Endothelial cell (in vitro differentiated cells): ENCODE data around the gene ANKRD55. TPM values are rescaled to one million over a fixed set of nuclear protein-coding genes. Genes with fewer than 3 reads are reported as not detected.
"Not testable (repeated sequence)": the region's sequence is repeated elsewhere in the genome, so short reads cannot be mapped to it uniquely, and the experiment has no call there.

ENCODE experiments used
- DNase-seq: peaks from one replicate; pipeline ENCODE4 v3.0.0; 2021; ENCODE audit warnings: low spot score
- H3K27ac Mint-ChIP-seq: one replicate; pipeline ENCODE4 v1.8.0; 2021; ENCODE audit warnings: mixed read lengths, inconsistent platforms; ENCODE audit not compliant: unreplicated experiment
- H3K27me3 Mint-ChIP-seq: one replicate; pipeline ENCODE4 v1.8.0; 2021; ENCODE audit warnings: mild to moderate bottlenecking, moderate library complexity, mixed read lengths, inconsistent platforms; ENCODE audit not compliant: unreplicated experiment
- H3K36me3 Mint-ChIP-seq: one replicate; pipeline ENCODE4 v1.8.0; 2021; ENCODE audit warnings: mild to moderate bottlenecking, low read depth, mixed read lengths, inconsistent platforms; ENCODE audit not compliant: unreplicated experiment
- H3K4me1 Mint-ChIP-seq: one replicate; pipeline ENCODE4 v1.8.0; 2021; ENCODE audit warnings: mild to moderate bottlenecking, mixed read lengths, inconsistent platforms; ENCODE audit not compliant: unreplicated experiment
- H3K4me3 Mint-ChIP-seq: one replicate; pipeline ENCODE4 v1.8.0; 2021; ENCODE audit warnings: mild to moderate bottlenecking, mixed read lengths, inconsistent platforms; ENCODE audit not compliant: unreplicated experiment
- H3K9me3 Mint-ChIP-seq: one replicate; pipeline ENCODE4 v1.8.0; 2021; ENCODE audit warnings: mixed read lengths, inconsistent platforms; ENCODE audit not compliant: unreplicated experiment
- CTCF ChIP-seq: fragments of 200-600 bp; sonication (generic); IDR thresholded peaks from one replicate; pipeline ENCODE4 v1.5.0; 2021; ENCODE audit warnings: antibody characterized with exemption; ENCODE audit not compliant: unreplicated experiment
- total RNA-seq: library from RNA; stranded (reverse); fragmentation: NEBNext Ultra II Directional; extraction: Animal tissue kit (Norgen Biotek cat#: 25700); gene quantifications from one replicate; pipeline ENCODE4 v1.2.1, GENCODE V29; 2021; ENCODE audit not compliant: unreplicated experiment

ANKRD55 gene
- total RNA-seq, 1 donor from 2014 or later, result not detected

DNA sequence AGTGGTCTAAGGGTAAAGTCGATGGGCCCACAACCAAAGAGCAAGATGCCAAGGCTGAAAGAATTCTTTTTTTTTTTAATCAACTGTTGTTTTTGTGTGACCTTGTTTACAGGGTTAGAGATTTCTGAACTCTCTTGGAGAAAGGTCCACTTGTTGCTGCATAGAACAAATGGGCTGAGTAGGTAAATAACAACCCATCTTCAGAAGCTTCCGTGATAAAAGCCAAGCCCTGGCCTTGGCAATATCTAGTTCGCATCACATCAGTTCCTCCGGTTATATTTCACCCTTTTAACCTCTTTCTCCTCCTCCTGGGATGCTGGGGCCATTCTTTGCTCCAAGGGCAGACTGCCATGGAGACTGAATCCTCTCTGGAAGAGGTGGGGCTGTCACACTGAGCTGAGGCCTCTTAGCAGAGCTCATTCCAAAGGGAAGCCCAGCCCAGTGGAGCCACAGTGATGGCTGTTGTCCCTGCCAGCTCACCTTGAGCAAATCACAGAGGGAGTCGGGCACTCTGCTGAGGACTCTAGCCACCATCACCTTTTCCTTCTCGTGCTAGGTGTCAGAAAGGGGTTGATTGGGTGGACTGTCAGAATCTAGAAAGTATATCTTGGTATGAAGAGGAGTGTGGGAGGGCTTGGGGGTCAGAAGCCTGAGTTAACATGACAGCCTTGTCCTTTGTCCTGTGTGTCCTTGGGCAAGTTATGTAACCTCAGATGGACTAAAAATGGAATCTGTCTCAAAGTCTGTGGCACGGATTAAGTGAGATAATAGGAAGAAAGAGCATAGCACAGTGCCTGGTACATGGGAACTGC lies 17.9 kb downstream of the ANKRD55 start:
- Mint-ChIP-seq H3K9me3 (peaks cover 15% of the 10 kb centered on the region), H3K27ac (no peak overlapping the region), H3K4me3 (no peak overlapping the region), H3K4me1 (no peaks in the 10 kb centered on the region), H3K27me3 (peaks cover 1% of the 10 kb centered on the region), H3K36me3 (peaks cover 13% of the 10 kb centered on the region)
- DNase-seq, result no peak
- no peak for TF ChIP-seq CTCF

GRCh38 chr5:56213886-56214535 lies 19.1 kb downstream of the ANKRD55 start:
- H3K36me3 Mint-ChIP-seq, result peaks cover 11% of the 10 kb centered on the region
- H3K27ac Mint-ChIP-seq, DNase-seq, H3K27me3 Mint-ChIP-seq, H3K4me1 Mint-ChIP-seq, H3K4me3 Mint-ChIP-seq, H3K9me3 Mint-ChIP-seq: not testable (repeated sequence)

DNA sequence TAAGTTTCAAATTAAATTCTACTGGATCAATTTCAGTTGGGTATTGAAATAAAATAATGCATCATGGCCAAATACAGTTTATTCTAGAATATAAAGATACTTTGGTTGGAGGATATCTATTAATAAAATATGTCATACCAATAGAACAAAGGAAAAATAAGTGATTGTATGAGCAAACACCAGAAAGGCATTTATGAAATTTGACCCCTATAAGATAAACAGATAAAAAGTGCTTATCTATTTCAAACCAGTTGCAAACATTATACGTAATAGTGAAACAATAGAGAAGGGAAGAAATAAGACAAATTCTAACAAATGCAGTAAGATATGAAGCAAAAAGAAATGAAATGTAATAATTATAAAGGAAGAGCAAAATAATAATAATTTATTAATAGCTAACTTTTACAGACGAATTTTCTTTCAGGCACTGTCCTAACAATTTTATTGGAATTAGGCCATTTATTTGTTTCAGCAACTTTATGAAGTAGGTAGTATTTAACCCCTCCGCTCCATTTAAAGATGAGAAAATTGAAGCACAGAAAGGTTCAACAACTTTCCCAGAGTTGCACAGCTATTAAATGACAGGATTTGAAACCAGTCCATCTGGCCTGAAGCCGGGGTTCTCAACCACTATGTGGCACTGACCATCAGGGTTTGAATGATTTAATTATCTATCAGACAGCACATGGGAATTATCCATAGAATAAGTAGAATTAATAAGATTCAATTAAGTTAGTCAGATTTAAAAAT lies 20.8 kb downstream of the ANKRD55 start:
- H3K4me3 Mint-ChIP-seq, result no peak overlapping the region
- H3K9me3 Mint-ChIP-seq, result peaks cover 10% of the 10 kb centered on the region
- H3K4me1 Mint-ChIP-seq, result no peaks in the 10 kb centered on the region
- H3K27ac Mint-ChIP-seq, result no peak overlapping the region
- TF ChIP-seq CTCF, result no peak
- H3K27me3 Mint-ChIP-seq, result no peaks in the 10 kb centered on the region
- H3K36me3 Mint-ChIP-seq, result peaks cover 11% of the 10 kb centered on the region
- DNase-seq, result no peak

DNA sequence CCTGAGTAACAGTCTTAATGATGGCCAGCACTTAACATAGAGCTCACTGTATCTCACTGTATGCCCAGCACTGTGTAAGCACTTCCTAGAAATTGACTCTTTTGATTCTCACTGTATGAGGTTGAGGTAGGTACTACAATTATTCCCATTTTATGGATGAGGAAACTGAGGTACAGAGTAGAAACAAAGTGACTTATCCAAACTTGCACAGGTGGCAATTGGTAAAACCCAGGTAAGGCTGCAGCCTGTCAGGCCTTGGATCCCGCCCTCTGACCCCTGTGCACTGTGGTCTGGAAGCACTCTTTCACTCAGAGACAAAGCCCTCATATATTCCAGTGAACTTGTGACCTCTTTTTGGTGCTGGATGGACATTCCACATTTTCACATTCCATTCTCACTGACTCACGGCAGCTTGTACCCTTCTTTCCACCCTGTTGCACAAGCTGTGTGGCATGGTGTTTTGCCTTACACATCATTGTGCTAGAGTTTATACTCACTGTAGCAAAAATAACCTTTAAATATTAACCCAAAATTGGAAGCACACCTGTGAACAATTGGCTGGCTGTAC lies 21.7 kb downstream of the ANKRD55 start:
- Mint-ChIP-seq H3K36me3 (peaks cover 7% of the 10 kb centered on the region), H3K4me3 (no peak overlapping the region), H3K9me3 (peaks cover 7% of the 10 kb centered on the region), H3K27me3 (no peaks in the 10 kb centered on the region), H3K27ac (no peak overlapping the region), H3K4me1 (no peaks in the 10 kb centered on the region)
- no peak for DNase-seq
- no peak for TF ChIP-seq CTCF

DNA sequence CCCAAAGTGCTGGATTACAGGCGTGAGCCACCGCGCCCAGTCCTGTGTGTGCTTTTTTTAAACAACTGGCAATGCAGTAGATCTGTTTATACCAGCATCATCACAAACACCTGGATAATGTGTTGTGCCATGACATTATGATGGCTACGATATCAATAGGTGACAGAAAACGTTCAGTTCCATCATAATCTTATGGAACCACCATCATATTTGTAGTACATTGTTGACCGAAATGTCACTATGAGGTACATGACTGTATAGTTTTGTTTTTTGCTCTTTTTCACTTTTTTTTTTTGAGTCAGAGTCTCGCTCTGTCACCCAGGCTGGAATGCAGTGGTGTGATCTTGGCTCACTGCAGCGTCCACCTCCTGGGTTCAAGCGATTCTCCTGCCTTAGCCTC lies 24.4 kb downstream of the ANKRD55 start:
- TF ChIP-seq CTCF, result no peak
- H3K27me3 Mint-ChIP-seq, result peaks cover 2% of the 10 kb centered on the region
- peaks cover 1% of the 10 kb centered on the region for H3K9me3 Mint-ChIP-seq
- H3K4me1 Mint-ChIP-seq, result no peaks in the 10 kb centered on the region
- DNase-seq, result no peak
- H3K27ac Mint-ChIP-seq, result no peak overlapping the region
- no peak overlapping the region for H3K4me3 Mint-ChIP-seq
- peaks cover 4% of the 10 kb centered on the region for H3K36me3 Mint-ChIP-seq
